ENCODE measurements around the gene SUSD5.

DNA sequence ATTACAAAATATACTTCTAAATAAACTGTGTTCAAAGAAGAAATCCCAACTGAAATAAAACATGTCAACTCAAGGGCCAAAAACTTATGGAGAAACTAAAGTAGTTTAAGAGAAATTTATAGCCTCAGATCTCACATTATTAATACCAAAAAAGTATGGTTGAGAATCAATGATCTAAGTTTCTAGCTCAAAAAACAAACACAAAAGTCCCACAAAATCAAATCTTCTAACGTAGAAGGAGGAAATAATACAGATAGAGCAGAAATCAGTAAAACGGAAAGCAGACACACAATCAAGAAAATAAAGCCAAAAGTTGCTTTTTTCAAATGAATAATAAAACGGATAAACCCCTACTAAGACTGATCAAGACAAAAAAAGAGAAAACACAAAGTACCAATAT is 2.9 kb downstream of the SUSD5 start:
- TF ChIP-seq GATA3 (IDR thresholded peaks at IDR 0.05; ENCODE audit: low read depth, low read length) (no peak), GATA2 (IDR thresholded peaks at IDR 0.05; ENCODE audit: low read depth, low read length) (no peak)
